ENCODE results near the gene MLST8. TPM values are rescaled to one million over a fixed set of nuclear protein-coding genes. Genes with fewer than 3 reads are reported as not detected.
"Not testable (repeated sequence)": the region's sequence is repeated elsewhere in the genome, so short reads cannot be mapped to it uniquely, and the experiment has no call there.

Gene MLST8
- polyA plus RNA-seq, 2 donors, result 27.8 to 38.3 TPM

GRCh38 chr16:2195322-2196161, 9.7 kb upstream of the MLST8 start:
- Histone ChIP-seq H3K36me3 (ENCODE audit: control insufficient read depth in 2 of 2, insufficient read depth in 2 of 2, low read length in 1 of 2) (no peaks in the 10 kb centered on the region), H3K9me3 (ENCODE audit: control insufficient read depth in 2 of 2, insufficient read depth in 1 of 2, low read depth in 1 of 2, low read length in 1 of 2) (peaks cover 0 to 2% of the 10 kb centered on the region in 2 donors), H3K27me3 (ENCODE audit: control insufficient read depth in 1 of 2, insufficient read depth in 2 of 2, low read length in 2 of 2) (peaks cover 0 to 6% of the 10 kb centered on the region in 2 donors), H3K4me3 (ENCODE audit: low read depth in 1 of 2, low read length in 2 of 2) (peak overlapping the region in 1 of 2 donors; percentile 35), H3K4me1 (ENCODE audit: control insufficient read depth in 2 of 2, insufficient read depth in 2 of 2, low read length in 1 of 2) (peaks cover 2 to 7% of the 10 kb centered on the region in 2 donors), H3K27ac (ENCODE audit: low read depth in 2 of 2, low read length in 1 of 2) (no peak overlapping the region)
- WGBS, 2 donors, result 3% methylated on average over 46 to 49 of the region's 49 CpGs

- Histone ChIP-seq H3K4me3 (ENCODE audit: low read depth in 1 of 2, low read length in 2 of 2) (peak within 1 kb of the TSS; percentile 25 to 35), H3K27me3 (ENCODE audit: control insufficient read depth in 1 of 2, insufficient read depth in 2 of 2, low read length in 2 of 2) (peaks cover 0 to 6% of the 10 kb centered on the region in 2 donors), H3K36me3 (ENCODE audit: control insufficient read depth in 2 of 2, insufficient read depth in 2 of 2, low read length in 1 of 2) (no peaks in the 10 kb centered on the region), H3K27ac (ENCODE audit: low read depth in 2 of 2, low read length in 1 of 2) (no peak within 1 kb of the TSS), H3K9me3 (ENCODE audit: control insufficient read depth in 2 of 2, insufficient read depth in 1 of 2, low read depth in 1 of 2, low read length in 1 of 2) (peaks cover 0 to 2% of the 10 kb centered on the region in 2 donors), H3K4me1 (ENCODE audit: control insufficient read depth in 2 of 2, insufficient read depth in 2 of 2, low read length in 1 of 2) (peaks cover 2 to 7% of the 10 kb centered on the region in 2 donors)
- WGBS, 2 donors, result 1 to 4% methylated on average over 9 to 129 of the region's 129 CpGs
These were observed 8.9 kb upstream of the MLST8 start, which contains the start of gene CASKIN1 for GRCh38 chr16:2196162-2196980. Gene CASKIN1, minus strand, starts transcription at chr16:2196605. Its CDS starts 173 bp downstream, at chr16:2196432.

DNA sequence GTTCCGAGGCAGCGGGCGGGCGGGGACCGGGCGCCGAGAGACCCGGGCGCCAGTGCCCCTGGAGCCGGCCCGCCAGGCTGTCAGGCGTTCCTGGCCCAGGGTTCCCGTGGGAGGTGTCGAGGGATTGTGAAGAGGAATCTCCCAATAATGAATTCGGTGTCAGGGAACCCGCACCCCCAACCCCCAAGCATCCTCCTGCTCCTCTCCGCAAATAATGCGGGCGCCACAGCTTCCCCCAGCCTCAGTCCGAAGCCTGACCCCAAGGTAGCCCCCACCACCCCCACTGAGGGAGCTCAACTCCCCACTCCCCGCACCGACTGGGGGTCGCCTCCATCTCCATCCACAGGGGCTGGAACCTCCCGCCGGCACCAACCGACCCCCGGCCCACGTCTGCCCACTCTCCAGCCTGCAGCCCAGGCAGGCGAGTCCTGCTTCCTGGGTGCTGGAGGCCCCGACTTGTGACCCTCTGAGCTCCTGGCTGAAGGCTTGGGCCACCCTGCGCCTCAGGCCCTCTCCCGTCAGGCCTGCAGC, 8.2 kb upstream of the MLST8 start:
- Histone ChIP-seq H3K27me3 (ENCODE audit: control insufficient read depth in 1 of 2, insufficient read depth in 2 of 2, low read length in 2 of 2) (peaks cover 0 to 6% of the 10 kb centered on the region in 2 donors), H3K36me3 (ENCODE audit: control insufficient read depth in 2 of 2, insufficient read depth in 2 of 2, low read length in 1 of 2) (no peaks in the 10 kb centered on the region)

GRCh38 chr16:2197765-2198164, 7.5 kb upstream of the MLST8 start:
- Histone ChIP-seq H3K27me3 (ENCODE audit: control insufficient read depth in 1 of 2, insufficient read depth in 2 of 2, low read length in 2 of 2) (peaks cover 0 to 6% of the 10 kb centered on the region in 2 donors), H3K36me3 (ENCODE audit: control insufficient read depth in 2 of 2, insufficient read depth in 2 of 2, low read length in 1 of 2) (no peaks in the 10 kb centered on the region), H3K4me1 (ENCODE audit: control insufficient read depth in 2 of 2, insufficient read depth in 2 of 2, low read length in 1 of 2) (peaks cover 2 to 7% of the 10 kb centered on the region in 2 donors), H3K4me3 (ENCODE audit: low read depth in 1 of 2, low read length in 2 of 2) (no peak overlapping the region), H3K9me3 (ENCODE audit: control insufficient read depth in 2 of 2, insufficient read depth in 1 of 2, low read depth in 1 of 2, low read length in 1 of 2) (peaks cover 0 to 2% of the 10 kb centered on the region in 2 donors), H3K27ac (ENCODE audit: low read depth in 2 of 2, low read length in 1 of 2) (no peak overlapping the region)
- WGBS, 2 donors, result 85 to 90% methylated on average over 6 of the region's 6 CpGs

More for the DNA sequence above, 8.2 kb upstream of the MLST8 start:
- H3K4me3 ChIP-seq (ENCODE audit: low read depth in 1 of 2, low read length in 2 of 2), result peak overlapping the region in 1 of 2 donors; percentile 35
- WGBS, 2 donors, result 34 to 44% methylated on average over 24 to 32 of the region's 32 CpGs
- H3K27ac ChIP-seq (ENCODE audit: low read depth in 2 of 2, low read length in 1 of 2), result no peak overlapping the region
- H3K4me1 ChIP-seq (ENCODE audit: control insufficient read depth in 2 of 2, insufficient read depth in 2 of 2, low read length in 1 of 2), result peaks cover 2 to 7% of the 10 kb centered on the region in 2 donors
- H3K9me3 ChIP-seq (ENCODE audit: control insufficient read depth in 2 of 2, insufficient read depth in 1 of 2, low read depth in 1 of 2, low read length in 1 of 2), result peaks cover 0 to 2% of the 10 kb centered on the region in 2 donors

DNA sequence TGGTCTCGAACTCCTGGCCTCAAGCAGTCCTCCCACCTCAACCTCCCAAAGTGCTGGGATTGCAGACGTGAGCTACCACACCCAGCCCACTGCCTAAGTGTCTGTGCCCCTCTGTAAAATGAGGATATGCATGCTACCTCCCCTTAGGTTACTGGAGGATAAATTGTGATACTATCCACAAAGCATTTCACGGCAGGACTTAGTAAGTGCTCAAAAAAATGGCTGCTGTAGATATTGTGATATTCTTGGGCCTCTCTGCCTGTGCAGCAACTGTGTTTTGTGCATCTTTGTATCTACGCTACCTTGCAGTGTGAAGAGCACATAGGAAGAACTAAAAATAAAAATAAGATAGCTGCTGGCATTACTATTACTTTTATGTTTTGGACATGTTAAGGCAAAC, 7.0 kb upstream of the MLST8 start:
- H3K36me3 ChIP-seq (ENCODE audit: control insufficient read depth in 2 of 2, insufficient read depth in 2 of 2, low read length in 1 of 2), result no peaks in the 10 kb centered on the region
- peaks cover 0 to 6% of the 10 kb centered on the region in 2 donors for H3K27me3 ChIP-seq (ENCODE audit: control insufficient read depth in 1 of 2, insufficient read depth in 2 of 2, low read length in 2 of 2)
- H3K27ac ChIP-seq (ENCODE audit: low read depth in 2 of 2, low read length in 1 of 2), result no peak overlapping the region
- H3K4me1 ChIP-seq (ENCODE audit: control insufficient read depth in 2 of 2, insufficient read depth in 2 of 2, low read length in 1 of 2), result peaks cover 2 to 7% of the 10 kb centered on the region in 2 donors
- no peak overlapping the region for H3K4me3 ChIP-seq (ENCODE audit: low read depth in 1 of 2, low read length in 2 of 2)
- WGBS, 2 donors, result 63 to 66% methylated on average over 4 of the region's 4 CpGs
- H3K9me3 ChIP-seq (ENCODE audit: control insufficient read depth in 2 of 2, insufficient read depth in 1 of 2, low read depth in 1 of 2, low read length in 1 of 2), result peaks cover 0 to 2% of the 10 kb centered on the region in 2 donors

GRCh38 chr16:2199095-2199494, 6.2 kb upstream of the MLST8 start:
- H3K9me3 ChIP-seq (ENCODE audit: control insufficient read depth in 2 of 2, insufficient read depth in 1 of 2, low read depth in 1 of 2, low read length in 1 of 2), result peaks cover 0 to 2% of the 10 kb centered on the region in 2 donors
- H3K27me3 ChIP-seq (ENCODE audit: control insufficient read depth in 1 of 2, insufficient read depth in 2 of 2, low read length in 2 of 2), result peaks cover 0 to 6% of the 10 kb centered on the region in 2 donors
- no peaks in the 10 kb centered on the region for H3K36me3 ChIP-seq (ENCODE audit: control insufficient read depth in 2 of 2, insufficient read depth in 2 of 2, low read length in 1 of 2)
- H3K4me3 ChIP-seq (ENCODE audit: low read depth in 1 of 2, low read length in 2 of 2), result no peak overlapping the region
- 78 to 85% methylated on average over 5 of the region's 5 CpGs for WGBS, 2 donors
- peaks cover 2 to 7% of the 10 kb centered on the region in 2 donors for H3K4me1 ChIP-seq (ENCODE audit: control insufficient read depth in 2 of 2, insufficient read depth in 2 of 2, low read length in 1 of 2)
- H3K27ac ChIP-seq (ENCODE audit: low read depth in 2 of 2, low read length in 1 of 2), result no peak overlapping the region

DNA sequence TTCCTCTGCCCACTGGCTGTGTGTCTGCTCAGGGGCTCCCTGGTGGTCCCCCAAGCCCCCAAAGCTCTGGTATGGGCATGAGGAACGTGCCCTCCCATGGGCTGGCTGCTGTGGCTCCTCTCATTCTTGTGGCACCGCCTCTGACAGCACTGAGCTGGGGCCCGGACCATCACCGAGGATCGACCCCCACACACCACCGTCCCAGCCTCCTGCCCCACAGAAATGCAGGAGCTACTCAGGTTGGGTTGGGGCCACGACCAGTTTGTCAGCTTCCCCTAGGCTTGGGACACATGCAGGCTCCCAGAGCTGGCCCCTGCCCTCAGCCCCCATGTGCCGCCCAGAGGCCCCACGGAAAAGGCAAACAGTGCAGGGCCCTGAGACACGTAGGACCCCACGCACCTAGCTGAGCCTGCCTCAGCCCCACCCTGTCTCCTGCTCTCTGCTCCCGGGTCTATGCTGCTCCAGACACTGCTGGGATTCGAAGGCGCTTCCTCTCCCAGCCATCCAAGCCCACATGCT, 5.6 kb upstream of the MLST8 start:
- H3K36me3 ChIP-seq (ENCODE audit: control insufficient read depth in 2 of 2, insufficient read depth in 2 of 2, low read length in 1 of 2), result no peaks in the 10 kb centered on the region
- peaks cover 0 to 2% of the 10 kb centered on the region in 2 donors for H3K9me3 ChIP-seq (ENCODE audit: control insufficient read depth in 2 of 2, insufficient read depth in 1 of 2, low read depth in 1 of 2, low read length in 1 of 2)
- peaks cover 0 to 6% of the 10 kb centered on the region in 2 donors for H3K27me3 ChIP-seq (ENCODE audit: control insufficient read depth in 1 of 2, insufficient read depth in 2 of 2, low read length in 2 of 2)
- no peak overlapping the region for H3K27ac ChIP-seq (ENCODE audit: low read depth in 2 of 2, low read length in 1 of 2)
- H3K4me3 ChIP-seq (ENCODE audit: low read depth in 1 of 2, low read length in 2 of 2), result no peak overlapping the region
- 73 to 76% methylated on average over 14 of the region's 14 CpGs for WGBS, 2 donors
- peaks cover 2 to 8% of the 10 kb centered on the region in 2 donors for H3K4me1 ChIP-seq (ENCODE audit: control insufficient read depth in 2 of 2, insufficient read depth in 2 of 2, low read length in 1 of 2)

DNA sequence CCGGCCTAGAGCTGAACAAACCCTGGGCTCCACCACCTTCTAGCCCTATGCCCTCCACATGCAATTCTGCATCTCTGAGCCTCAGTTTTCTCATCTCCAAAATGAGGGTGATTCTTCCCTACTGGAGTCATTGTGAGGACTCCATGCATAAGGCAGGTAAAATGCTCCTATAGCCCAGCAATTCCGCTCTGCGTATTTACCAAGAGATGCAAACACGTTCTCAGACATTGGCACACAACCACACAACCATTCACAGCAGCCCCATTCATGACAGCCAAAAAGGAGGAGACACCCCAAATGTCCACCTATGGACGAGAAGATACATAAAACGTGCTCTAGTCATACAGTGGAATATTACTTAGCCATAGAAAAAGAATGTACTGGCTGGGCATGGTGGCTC, 4.9 kb upstream of the MLST8 start:
- H3K4me3 ChIP-seq (ENCODE audit: low read depth in 1 of 2, low read length in 2 of 2), result no peak overlapping the region
- no peaks in the 10 kb centered on the region for H3K9me3 ChIP-seq (ENCODE audit: control insufficient read depth in 2 of 2, insufficient read depth in 1 of 2, low read depth in 1 of 2, low read length in 1 of 2)
- no peaks in the 10 kb centered on the region for H3K36me3 ChIP-seq (ENCODE audit: control insufficient read depth in 2 of 2, insufficient read depth in 2 of 2, low read length in 1 of 2)
- peaks cover 0 to 6% of the 10 kb centered on the region in 2 donors for H3K27me3 ChIP-seq (ENCODE audit: control insufficient read depth in 1 of 2, insufficient read depth in 2 of 2, low read length in 2 of 2)
- 84 to 92% methylated on average over 6 of the region's 6 CpGs for WGBS, 2 donors
- H3K27ac ChIP-seq (ENCODE audit: low read depth in 2 of 2, low read length in 1 of 2), result no peak overlapping the region
- H3K4me1 ChIP-seq (ENCODE audit: control insufficient read depth in 2 of 2, insufficient read depth in 2 of 2, low read length in 1 of 2), result peaks cover 2 to 8% of the 10 kb centered on the region in 2 donors

DNA sequence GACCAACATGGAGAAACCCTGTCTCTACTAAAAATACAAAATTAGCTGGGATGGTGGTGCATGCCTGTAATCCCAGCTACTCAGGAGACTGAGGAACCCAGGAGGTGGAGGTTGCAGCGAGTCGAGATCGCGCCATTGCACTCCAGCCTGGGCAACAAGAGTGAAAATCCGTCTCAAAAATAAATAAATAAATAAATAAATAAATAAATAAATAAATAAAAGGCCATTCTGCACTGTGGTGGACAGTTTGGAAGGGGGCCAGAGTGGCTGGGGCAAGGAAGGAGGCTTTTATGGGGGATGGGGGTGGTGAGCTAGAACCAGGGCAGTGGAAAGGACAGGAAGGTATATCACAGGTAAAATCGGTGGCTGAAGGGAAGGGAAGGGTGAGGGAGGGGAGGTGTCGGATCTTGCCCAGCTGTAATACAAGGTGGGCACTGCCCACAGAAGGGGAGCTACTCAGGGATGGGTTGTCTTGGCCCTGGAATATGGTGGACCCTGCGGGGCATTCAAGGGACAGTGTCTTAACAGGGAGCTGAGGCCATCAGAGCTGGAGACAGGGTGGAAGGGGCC, 2.0 kb upstream of the MLST8 start:
- H3K36me3 ChIP-seq (ENCODE audit: control insufficient read depth in 2 of 2, insufficient read depth in 2 of 2, low read length in 1 of 2); H3K4me3 ChIP-seq (ENCODE audit: low read depth in 1 of 2, low read length in 2 of 2); H3K27ac ChIP-seq (ENCODE audit: low read depth in 2 of 2, low read length in 1 of 2); H3K9me3 ChIP-seq (ENCODE audit: control insufficient read depth in 2 of 2, insufficient read depth in 1 of 2, low read depth in 1 of 2, low read length in 1 of 2); H3K27me3 ChIP-seq (ENCODE audit: control insufficient read depth in 1 of 2, insufficient read depth in 2 of 2, low read length in 2 of 2): not testable (repeated sequence)
- WGBS, 2 donors, result 95% methylated on average over 8 of the region's 8 CpGs
- H3K4me1 ChIP-seq (ENCODE audit: control insufficient read depth in 2 of 2, insufficient read depth in 2 of 2, low read length in 1 of 2), result peaks cover 7 to 11% of the 10 kb centered on the region in 2 donors
